ENCODE measurements around the gene NME2.

DNA sequence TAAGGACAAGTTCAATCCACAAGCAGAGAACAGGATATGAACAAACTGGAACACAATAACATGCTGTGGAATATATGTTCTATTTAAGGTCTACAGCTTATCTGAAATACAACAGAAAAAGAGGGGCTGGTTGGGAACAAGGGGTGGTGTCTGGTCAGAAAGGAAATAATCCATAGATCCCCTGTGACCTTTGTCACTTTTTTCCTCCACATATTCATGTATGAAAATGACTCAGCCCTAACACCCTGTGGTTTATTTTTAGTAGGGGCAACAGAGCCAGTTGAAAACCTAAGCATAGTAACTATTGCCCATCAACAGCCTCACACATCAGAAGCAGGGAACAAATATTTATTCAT lies 33.3 kb upstream of the NME2 start:
- TF ChIP-seq, protein P1, sequence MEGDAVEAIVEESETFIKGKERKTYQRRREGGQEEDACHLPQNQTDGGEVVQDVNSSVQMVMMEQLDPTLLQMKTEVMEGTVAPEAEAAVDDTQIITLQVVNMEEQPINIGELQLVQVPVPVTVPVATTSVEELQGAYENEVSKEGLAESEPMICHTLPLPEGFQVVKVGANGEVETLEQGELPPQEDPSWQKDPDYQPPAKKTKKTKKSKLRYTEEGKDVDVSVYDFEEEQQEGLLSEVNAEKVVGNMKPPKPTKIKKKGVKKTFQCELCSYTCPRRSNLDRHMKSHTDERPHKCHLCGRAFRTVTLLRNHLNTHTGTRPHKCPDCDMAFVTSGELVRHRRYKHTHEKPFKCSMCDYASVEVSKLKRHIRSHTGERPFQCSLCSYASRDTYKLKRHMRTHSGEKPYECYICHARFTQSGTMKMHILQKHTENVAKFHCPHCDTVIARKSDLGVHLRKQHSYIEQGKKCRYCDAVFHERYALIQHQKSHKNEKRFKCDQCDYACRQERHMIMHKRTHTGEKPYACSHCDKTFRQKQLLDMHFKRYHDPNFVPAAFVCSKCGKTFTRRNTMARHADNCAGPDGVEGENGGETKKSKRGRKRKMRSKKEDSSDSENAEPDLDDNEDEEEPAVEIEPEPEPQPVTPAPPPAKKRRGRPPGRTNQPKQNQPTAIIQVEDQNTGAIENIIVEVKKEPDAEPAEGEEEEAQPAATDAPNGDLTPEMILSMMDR (IDR thresholded peaks at IDR 0.05 in 2 of 3, conservative IDR thresholded peaks at IDR 0.05 in 1 of 3; ENCODE audit: control insufficient read depth in 2 of 3, extremely low read depth in 1 of 3, insufficient read depth in 1 of 3, low read depth in 3 of 3, low read length in 3 of 3) = no peak
- no peak for TF ChIP-seq FOXM1 (IDR thresholded peaks at IDR 0.05; ENCODE audit: low read depth, low read length)
- no peak for TF ChIP-seq MYC (IDR thresholded peaks at IDR 0.05; ENCODE audit: insufficient read depth, insufficient read length, insufficient replicate concordance, low read length, severe bottlenecking)

Data from GM12878 (cell line).